ENCODE data around the gene RHPN2. TPM values are rescaled to one million over a fixed set of nuclear protein-coding genes. Genes with fewer than 3 reads are reported as not detected.

RHPN2 gene
- total and polyA plus RNA-seq, 7 donors, result 1.7 to 84.8 (median 3.2) TPM

- intact Hi-C loops (cut with DNase I), result no loop called here
- Histone ChIP-seq H3K9me3 (no peaks in the 10 kb centered on the region), H3K4me3 (no peak overlapping the region), H3K4me1 (no peaks in the 10 kb centered on the region), H3K27me3 (no peaks in the 10 kb centered on the region), H3K27ac (no peak overlapping the region), H3K36me3 (peaks cover 12 to 66% (median 37%) of the 10 kb centered on the region in 4 donors)
- WGBS, 2 donors, result 41 to 79% methylated on average over 3 of the region's 3 CpGs
- DNase-seq, result no peak
- TF ChIP-seq POLR2AphosphoS5 (IDR thresholded peaks at IDR 0.05) (no peak), EP300 (IDR thresholded peaks at IDR 0.05) (no peak), CTCF (IDR thresholded peaks at IDR 0.05) (no peak), POLR2A (IDR thresholded peaks at IDR 0.05) (no peak)
Measured at GRCh38 chr19:33089010-33089409, 24.3 kb upstream of the RHPN2 start.

- no peak for DNase-seq
- Histone ChIP-seq H3K36me3 (peaks cover 0 to 45% (median 19%) of the 10 kb centered on the region in 4 donors), H3K4me1 (peaks cover 0 to 8% (median 7%) of the 10 kb centered on the region in 4 donors), H3K9me3 (no peaks in the 10 kb centered on the region), H3K27ac (no peak overlapping the region), H3K4me3 (no peak overlapping the region), H3K27me3 (no peaks in the 10 kb centered on the region)
- TF ChIP-seq POLR2AphosphoS5 (IDR thresholded peaks at IDR 0.05), result no peak
- intact Hi-C loops (cut with DNase I), result no loop called here
- 77 to 89% methylated on average over 1 of the region's 1 CpG for WGBS, 2 donors
Measured at GRCh38 chr19:33086955-33087354, 22.3 kb upstream of the RHPN2 start.

GRCh38 chr19:33085570-33086128, 21.0 kb upstream of the RHPN2 start:
- Histone ChIP-seq H3K36me3 (peaks cover 0 to 33% (median 12%) of the 10 kb centered on the region in 4 donors), H3K4me3 (no peak overlapping the region), H3K27ac (no peak overlapping the region), H3K27me3 (no peaks in the 10 kb centered on the region), H3K9me3 (no peaks in the 10 kb centered on the region), H3K4me1 (peaks cover 0 to 17% (median 12%) of the 10 kb centered on the region in 4 donors)
- intact Hi-C loops (cut with DNase I), result no loop called here
- TF ChIP-seq POLR2A (IDR thresholded peaks at IDR 0.05) (no peak), EP300 (IDR thresholded peaks at IDR 0.05) (no peak), POLR2AphosphoS5 (IDR thresholded peaks at IDR 0.05) (no peak), CTCF (IDR thresholded peaks at IDR 0.05) (no peak)
- no peak for DNase-seq
- WGBS, 2 donors, result 90 to 96% methylated on average over 3 of the region's 3 CpGs

- Histone ChIP-seq H3K27me3 (no peaks in the 10 kb centered on the region), H3K4me1 (peaks cover 0 to 19% (median 14%) of the 10 kb centered on the region in 4 donors), H3K36me3 (no peaks in the 10 kb centered on the region), H3K4me3 (peak within 1 kb of the TSS; percentile 74 to 94 (median 85)), H3K27ac (peak within 1 kb of the TSS; percentile 70 to 84 (median 80)), H3K9me3 (no peaks in the 10 kb centered on the region)
- intact Hi-C loops (cut with DNase I), result loop anchor here (2.0 kb wide), 1 partner anchor 104 kb away; no protein-coding TSS in a partner anchor
- 0 to 1% methylated on average over 62 of the region's 62 CpGs for WGBS, 2 donors
- TF ChIP-seq POLR2A (IDR thresholded peaks at IDR 0.05) (peak in 1 of 2 donors; percentile 26), POLR2AphosphoS5 (IDR thresholded peaks at IDR 0.05) (peak; percentile 67 to 83 (median 81)), CTCF (IDR thresholded peaks at IDR 0.05) (no peak), EP300 (IDR thresholded peaks at IDR 0.05) (no peak)
- peak; percentile 92 for DNase-seq
Measured at GRCh38 chr19:33080761-33081681, 16.3 kb upstream of the RHPN2 start, which contains the start of gene GPATCH1. Gene GPATCH1 (plus strand): TSS chr19:33081181. CDS start chr19:33081194, 13 bp downstream.

GRCh38 chr19:33075519-33075918, 10.8 kb upstream of the RHPN2 start:
- no peak for TF ChIP-seq POLR2A (IDR thresholded peaks at IDR 0.05)
- TF ChIP-seq CTCF (IDR thresholded peaks at IDR 0.05), result no peak
- no peak for TF ChIP-seq EP300 (IDR thresholded peaks at IDR 0.05)
- TF ChIP-seq POLR2AphosphoS5 (IDR thresholded peaks at IDR 0.05), result no peak
- intact Hi-C loops (cut with DNase I), result no loop called here
- H3K4me1 ChIP-seq, result peaks cover 0 to 2% (median under 1%) of the 10 kb centered on the region in 4 donors
- H3K27me3 ChIP-seq, result no peaks in the 10 kb centered on the region
- H3K9me3 ChIP-seq, result no peaks in the 10 kb centered on the region
- no peaks in the 10 kb centered on the region for H3K36me3 ChIP-seq
- H3K4me3 ChIP-seq, result no peak overlapping the region
- WGBS, 2 donors, result 92 to 96% methylated on average over 2 of the region's 2 CpGs
- DNase-seq, result no peak
- H3K27ac ChIP-seq, result no peak overlapping the region

All from sigmoid colon (tissue), 7 donors.